Loucy (cell line): ENCODE measurements around the gene ARHGAP11B.
"Not testable (repeated sequence)": the region's sequence is repeated elsewhere in the genome, so short reads cannot be mapped to it uniquely, and the experiment has no call there.

Experiments
- EZH2phosphoT487 ChIP-seq: fragments of 200-600 bp; IDR thresholded peaks from 2 replicates; pipeline ENCODE4 v1.6.1; 2018; ENCODE audit warnings: antibody characterized with exemption, mild to moderate bottlenecking, moderate library complexity, borderline replicate concordance
- TF ChIP-seq, protein P1 (sequence below): fragments of 200-600 bp; sonication (generic); conservative IDR thresholded peaks from 2 replicates; pipeline ENCODE4 v1.5.1; 2014; ENCODE audit warnings: mild to moderate bottlenecking, antibody characterized with exemption, low read length

GRCh38 chr15:30661154-30661553 lies 35.2 kb downstream of the ARHGAP11B start:
- TF ChIP-seq, protein P1, sequence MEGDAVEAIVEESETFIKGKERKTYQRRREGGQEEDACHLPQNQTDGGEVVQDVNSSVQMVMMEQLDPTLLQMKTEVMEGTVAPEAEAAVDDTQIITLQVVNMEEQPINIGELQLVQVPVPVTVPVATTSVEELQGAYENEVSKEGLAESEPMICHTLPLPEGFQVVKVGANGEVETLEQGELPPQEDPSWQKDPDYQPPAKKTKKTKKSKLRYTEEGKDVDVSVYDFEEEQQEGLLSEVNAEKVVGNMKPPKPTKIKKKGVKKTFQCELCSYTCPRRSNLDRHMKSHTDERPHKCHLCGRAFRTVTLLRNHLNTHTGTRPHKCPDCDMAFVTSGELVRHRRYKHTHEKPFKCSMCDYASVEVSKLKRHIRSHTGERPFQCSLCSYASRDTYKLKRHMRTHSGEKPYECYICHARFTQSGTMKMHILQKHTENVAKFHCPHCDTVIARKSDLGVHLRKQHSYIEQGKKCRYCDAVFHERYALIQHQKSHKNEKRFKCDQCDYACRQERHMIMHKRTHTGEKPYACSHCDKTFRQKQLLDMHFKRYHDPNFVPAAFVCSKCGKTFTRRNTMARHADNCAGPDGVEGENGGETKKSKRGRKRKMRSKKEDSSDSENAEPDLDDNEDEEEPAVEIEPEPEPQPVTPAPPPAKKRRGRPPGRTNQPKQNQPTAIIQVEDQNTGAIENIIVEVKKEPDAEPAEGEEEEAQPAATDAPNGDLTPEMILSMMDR = peak; percentile 73
- TF ChIP-seq EZH2phosphoT487 = not testable (repeated sequence)
